Hematopoietic multipotent progenitor cell treated with erythropoietin and hydrocortisone succinate and interleukin-3 and kit ligand, for 15 days (in vitro differentiated cells): ENCODE results near the gene CELA2B.
"Not testable (repeated sequence)": the region's sequence is repeated elsewhere in the genome, so short reads cannot be mapped to it uniquely, and the experiment has no call there.

Source experiments
- DNase-seq: peaks from one replicate; pipeline ENCODE4 v3.0.0-alpha.2; 2015; ENCODE audit warnings: low spot score

CELA2B gene

DNA sequence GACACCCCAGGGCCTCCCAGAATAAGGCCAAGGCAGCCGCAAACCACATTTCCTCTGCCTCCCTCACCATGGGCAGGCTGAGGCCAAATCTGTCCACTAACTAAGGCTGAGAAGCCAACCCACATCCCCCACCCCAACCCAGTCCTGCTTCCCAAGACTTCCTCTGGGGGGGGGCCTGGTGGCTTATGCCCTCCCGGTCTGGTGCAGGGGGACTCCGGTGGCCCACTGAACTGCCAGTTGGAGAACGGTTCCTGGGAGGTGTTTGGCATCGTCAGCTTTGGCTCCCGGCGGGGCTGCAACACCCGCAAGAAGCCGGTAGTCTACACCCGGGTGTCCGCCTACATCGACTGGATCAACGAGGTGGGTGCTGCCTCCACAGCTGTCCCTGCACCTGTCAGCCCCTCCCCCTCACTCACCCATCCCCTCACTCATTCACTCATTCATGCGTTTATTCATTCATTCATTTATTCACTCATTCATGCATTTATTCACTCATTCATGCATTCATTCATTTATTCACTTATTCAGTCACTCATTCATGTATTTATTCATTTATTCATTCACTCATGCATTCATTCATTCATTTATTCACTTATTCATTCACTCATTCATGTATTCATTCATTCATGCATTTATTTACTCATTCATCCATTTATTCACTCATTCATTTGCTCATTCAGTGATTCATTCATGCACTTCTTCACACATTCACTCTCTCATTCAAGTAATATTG lies 30.3 kb upstream of the CELA2B start:
- DNase-seq, result no peak

- DNase-seq, result no peak
Measured at GRCh38 chr1:15446212-15446611, 29.7 kb upstream of the CELA2B start.

DNA sequence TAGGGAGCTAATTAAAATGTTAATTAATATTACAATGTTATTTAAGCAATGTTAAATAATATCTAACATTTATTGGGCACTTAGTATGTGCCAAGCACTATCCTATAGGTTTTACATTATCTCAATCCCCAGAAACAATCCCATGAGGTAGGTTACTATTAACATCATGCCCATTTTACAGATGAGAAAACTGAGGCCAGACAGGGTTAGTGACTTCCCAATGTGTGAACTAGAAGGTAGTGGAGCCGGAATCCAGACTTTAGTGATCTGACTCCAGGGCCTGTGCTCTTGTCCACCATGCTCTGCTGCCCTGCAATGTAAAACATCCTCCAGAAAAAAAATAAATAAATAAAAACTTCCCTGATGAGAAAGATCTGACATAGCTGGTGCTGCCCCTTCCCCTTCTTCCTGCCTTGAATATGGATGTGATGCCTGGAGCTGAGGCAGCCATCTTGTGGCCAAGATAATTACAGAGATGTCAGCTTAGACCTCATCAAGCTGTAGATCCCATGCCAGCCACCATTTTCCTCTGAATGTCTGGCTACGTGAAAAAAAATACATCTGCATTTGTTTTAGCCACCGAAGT lies 26.9 kb upstream of the CELA2B start:
- no peak for DNase-seq

GRCh38 chr1:15449567-15449966 lies 26.3 kb upstream of the CELA2B start:
- no peak for DNase-seq

DNA sequence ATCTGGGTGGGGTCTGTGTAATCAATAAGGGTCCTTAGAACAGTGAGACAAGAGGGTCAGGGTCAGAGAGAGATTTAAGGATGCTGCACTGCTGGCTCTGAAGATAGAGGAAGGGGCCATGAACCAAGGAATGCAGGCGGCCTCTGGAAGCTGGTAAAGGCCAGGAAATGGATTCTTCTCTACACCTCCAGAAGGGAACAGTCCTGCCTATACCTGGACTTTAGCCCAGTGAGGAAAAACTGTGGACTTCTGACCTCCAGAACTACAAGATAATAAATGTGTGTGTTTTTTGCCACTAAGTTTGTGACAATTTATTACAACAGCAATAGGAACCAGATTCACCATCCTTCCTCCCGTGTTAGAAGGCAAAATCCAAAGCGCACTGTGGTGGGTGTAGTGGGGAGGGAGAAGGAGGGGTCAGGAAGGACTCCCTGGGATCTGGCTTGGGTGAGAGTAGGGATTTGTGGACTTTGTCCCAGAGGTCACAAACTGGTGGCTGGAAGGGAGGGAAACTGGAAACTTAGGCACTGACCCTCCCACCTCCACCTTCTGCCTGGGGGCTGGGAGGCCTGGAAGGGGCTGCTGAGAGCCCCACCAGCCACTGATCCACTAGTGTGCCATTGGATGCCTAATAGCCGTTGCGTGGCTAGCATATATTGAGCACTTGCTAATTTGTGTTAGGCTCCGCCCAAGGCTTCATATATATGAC lies 24.7 kb upstream of the CELA2B start:
- DNase-seq, result no peak

- no peak for DNase-seq
Measured at GRCh38 chr1:15452216-15452615, 23.7 kb upstream of the CELA2B start.

DNA sequence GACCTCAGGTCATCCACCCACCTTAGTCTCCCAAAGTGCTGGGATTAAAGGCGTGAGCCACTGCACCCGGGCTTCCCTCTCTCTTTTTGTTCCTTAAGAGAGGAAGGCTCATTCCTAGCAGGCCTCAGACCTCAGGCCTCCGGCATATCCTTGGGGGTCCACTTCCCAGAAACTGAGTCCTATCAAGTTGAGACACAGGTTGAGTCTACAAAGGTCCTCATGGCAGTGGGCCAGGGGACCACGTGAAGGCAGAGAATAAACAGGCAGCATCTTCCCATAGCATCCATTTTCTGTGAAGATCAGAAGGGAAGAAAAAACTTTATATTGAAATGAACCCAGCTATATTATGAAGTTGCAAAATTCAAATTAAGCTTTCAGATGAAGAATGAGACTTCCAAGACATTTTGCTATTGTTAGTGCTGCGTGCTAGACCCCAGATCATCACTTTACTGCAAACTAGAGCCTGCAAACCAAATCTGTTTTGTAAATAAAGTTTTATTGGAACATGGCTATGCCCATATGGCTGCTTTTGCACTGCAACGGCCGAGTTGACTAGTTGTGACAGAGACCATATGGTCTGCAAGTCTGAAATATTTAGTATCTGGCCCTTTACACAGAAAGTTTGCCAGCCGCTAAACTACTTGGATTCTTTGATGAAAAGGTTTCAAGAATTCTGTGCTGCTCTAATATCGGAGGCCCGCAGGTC lies 22.9 kb upstream of the CELA2B start:
- DNase-seq, result no peak

DNA sequence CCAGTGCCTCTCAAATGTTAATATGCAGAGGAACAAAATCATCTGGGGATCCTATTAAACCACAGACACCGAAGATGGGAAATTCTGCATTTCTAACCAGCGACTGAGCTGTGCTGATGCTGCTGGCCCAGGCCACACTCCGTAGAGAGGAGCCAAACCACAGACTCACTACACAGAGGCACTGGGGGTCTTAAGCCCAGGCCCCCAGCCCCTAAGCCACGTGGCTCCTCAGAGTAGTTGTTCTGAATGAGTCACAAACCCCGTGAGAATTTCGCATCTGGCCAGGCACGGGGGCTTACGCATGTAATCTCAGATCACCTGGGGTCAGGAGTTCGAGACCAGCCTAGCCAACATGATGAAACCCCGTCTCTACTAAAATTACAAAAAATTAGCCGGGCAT lies 22.2 kb upstream of the CELA2B start:
- DNase-seq, result no peak

GRCh38 chr1:15454256-15454655 lies 21.6 kb upstream of the CELA2B start:
- DNase-seq, result no peak

- DNase-seq, result no peak
Measured at GRCh38 chr1:15455522-15455921, 20.4 kb upstream of the CELA2B start.

GRCh38 chr1:15456313-15456954 lies 19.5 kb upstream of the CELA2B start, which contains the start of gene CELA2A:
CELA2A (plus strand) TSS chr1:15456732; CDS start chr1:15456754, 22 bp downstream.
- no peak for DNase-seq

GRCh38 chr1:15457585-15457984 lies 18.3 kb upstream of the CELA2B start:
- no peak for DNase-seq

- not testable (repeated sequence) for DNase-seq
Measured at GRCh38 chr1:15458388-15458787, 17.5 kb upstream of the CELA2B start.

DNA sequence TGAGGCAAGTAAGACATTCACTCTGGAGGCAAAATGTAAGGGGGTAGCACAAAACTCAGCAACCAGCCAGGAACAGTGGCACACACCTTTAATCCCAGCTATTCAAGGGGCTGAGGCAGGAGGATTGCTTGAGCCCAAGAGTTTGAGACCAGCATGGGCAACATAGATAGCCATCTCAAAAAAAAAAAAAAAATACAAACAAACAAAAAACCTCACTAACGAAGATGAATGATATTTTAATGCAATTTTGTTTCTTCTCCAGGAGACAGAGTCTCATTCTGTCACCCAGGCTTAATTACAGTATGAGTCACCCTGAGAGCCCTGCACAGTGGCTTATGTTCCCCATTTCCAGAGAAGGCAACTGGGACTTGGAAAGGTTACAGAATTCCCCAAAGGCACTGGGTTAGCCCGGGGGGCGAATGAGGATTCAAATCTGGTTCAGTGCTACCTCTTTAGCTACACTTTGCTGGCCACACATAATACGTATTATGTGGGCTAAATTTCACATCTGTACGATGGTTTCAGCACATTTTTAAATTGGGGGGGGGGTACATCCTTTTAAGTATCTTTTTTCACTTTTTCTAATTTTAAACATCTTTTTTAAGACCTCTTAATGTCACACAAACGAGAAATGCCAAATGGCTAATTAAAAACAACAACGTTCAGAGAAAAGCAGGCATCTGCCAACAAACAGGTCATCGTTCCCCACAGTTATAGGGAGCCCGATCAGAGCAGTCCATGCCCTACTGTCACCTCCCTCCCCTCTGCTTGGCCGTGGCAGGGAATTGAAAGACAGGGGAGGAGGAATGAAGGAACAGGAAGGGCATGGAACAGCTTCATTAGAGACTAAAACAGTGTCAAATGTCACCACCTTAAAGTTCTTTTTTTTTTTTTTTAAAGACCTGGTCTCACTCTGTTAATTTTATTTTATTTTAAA lies 15.9 kb upstream of the CELA2B start:
- DNase-seq, result no peak

GRCh38 chr1:15460708-15461095 lies 15.2 kb upstream of the CELA2B start:
- no peak for DNase-seq

DNA sequence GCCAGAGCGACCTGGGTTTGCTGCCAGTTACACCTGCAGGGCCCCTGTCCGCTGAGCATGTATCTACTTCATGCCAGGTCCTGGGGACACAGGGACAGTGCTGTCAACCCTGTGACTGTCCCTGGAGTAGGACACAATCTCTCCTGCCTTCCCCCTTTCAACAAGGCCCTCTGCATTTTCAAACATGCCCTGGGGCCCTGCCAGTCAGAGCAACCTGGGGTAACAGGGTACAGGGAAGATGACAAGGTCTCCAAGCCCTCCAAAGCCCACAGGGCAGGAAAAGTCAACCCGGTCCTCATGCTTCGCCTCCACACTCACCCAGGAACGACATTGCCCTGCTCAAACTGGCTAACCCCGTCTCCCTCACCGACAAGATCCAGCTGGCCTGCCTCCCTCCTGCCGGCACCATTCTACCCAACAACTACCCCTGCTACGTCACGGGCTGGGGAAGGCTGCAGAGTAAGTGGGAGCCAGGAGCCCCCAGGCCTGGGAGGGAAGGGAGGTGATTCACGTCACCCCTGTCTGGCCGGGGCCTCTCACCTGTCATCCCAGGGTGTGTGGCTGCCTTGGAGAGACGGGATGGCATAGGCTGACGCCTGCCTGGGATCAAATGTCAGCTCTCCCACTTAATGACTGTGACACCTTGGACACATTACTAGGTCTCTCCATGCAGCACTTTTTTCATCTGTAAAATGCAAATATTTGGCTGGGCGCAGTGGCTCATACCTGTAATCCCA lies 12.7 kb upstream of the CELA2B start:
- not testable (repeated sequence) for DNase-seq

DNA sequence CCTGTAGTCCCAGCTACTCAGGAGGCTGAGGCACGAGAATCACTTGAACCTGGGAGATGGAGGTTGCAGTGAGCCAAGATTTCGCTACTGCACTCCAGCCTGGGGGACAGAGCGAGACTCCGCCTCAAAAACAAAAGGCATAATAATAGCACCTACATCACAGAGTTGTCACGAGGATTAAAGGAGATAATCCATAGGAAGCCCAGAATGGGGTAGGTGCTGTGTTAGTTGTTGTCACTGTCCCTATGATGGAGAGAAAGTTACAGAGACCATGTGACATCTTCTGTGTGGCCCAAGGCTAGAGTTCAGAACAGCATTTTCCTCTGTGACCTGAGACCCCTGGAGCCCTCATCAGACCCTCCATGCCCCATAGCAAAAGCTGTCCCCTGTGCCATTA lies 12.0 kb upstream of the CELA2B start:
- DNase-seq, result not testable (repeated sequence)

DNA sequence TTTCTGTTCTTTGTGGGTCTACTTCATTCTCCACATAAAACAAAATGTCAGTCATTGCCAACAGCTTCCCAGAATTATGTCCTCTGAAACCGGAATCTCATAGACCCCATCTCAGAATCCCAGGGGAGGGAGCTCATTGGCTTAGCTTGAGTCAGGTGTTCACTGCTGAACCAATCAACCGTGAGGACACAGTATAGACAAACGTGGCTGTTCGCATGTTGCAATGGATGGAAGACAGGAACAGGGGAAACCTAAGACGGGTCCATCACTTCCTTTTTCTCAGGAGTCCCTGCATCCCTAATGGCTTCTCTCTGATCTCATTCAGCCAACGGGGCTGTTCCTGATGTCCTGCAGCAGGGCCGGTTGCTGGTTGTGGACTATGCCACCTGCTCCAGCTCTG lies 10.2 kb upstream of the CELA2B start:
- no peak for DNase-seq

- DNase-seq, result not testable (repeated sequence)
Measured at GRCh38 chr1:15466955-15467625, 8.8 kb upstream of the CELA2B start.

- DNase-seq, result no peak
Measured at GRCh38 chr1:15468145-15468544, 7.8 kb upstream of the CELA2B start.
